ENCODE measurements around the gene ADSL. TPM values are rescaled to one million over a fixed set of nuclear protein-coding genes. Genes with fewer than 3 reads are reported as not detected.

ADSL gene
- total RNA-seq, 4 donors from 2014 or later, result 74.6 to 106 (median 85.8) TPM

- no peak for TF ChIP-seq CTCF (IDR thresholded peaks at IDR 0.05)
- no peak for ATAC-seq (ENCODE audit: low FRiP score)
Observed at GRCh38 chr22:40326905-40327735, 19.2 kb upstream of the ADSL start.

DNA sequence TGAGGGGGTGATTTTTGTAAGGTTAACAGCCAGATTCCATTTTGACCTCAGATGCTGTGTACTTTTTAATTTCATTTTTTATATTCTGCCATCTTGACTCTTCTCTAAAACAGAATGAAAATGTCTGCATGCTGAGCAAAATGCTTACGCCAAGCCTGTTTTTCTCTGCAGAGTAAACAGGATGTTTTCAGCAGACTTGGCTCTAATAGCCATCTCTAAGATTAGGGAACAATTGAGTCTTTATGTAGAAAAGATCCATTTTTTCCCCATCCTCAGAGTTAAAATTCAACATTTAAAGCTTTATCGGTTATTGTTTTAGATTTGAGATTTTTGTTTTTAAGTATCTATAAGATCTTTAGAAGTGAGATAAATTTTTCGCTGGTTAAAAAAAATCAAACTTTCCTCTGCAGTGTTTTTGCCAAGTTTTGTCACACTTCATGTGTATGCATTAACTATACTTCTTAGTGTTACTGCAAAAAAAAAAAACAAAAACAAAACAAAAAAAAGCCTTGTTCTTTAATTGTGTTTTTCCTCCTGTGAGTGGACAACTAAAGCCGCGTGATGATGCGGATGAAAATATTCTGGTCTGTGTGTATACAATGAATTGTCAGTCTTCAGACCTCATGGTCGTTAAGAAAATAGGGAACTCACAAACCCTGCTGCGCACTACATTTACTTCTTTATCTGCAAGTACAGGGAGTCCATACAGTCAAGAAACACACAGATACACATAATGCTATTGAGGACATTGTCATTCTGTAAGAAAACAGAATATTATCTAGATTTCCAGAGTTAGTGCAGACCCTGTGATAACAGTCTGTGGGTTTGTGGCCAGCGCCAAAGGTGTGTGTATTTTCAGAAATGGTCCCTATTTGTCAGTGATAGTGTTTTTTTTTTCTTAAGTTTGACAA is 17.5 kb upstream of the ADSL start:
- no peak for TF ChIP-seq CTCF (IDR thresholded peaks at IDR 0.05)
- DNase-seq (ENCODE audit: low spot score) (no peak), ATAC-seq (ENCODE audit: low FRiP score) (no peak)

More at GRCh38 chr22:40326905-40327735, 19.2 kb upstream of the ADSL start:
- DNase-seq (ENCODE audit: low spot score), result no peak

DNA sequence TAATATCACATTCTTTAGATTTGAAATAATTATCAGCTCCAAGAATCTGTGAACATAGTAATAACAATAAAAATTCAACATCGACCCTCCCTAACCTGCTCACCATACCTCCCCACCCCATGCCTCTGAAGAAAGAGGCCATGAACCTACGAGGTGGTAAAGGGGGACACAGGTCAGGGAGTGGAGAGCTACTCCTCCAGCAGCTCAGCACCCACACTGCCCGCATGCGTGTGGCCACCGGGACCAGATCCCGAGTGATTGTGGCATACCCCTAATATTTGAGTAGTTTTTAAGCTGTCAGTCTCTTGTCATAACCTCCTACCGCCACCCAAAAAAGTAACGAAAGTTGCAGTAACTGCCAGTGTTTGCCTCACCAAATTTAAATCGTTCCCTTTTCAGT is 16.8 kb upstream of the ADSL start:
- no peak for TF ChIP-seq CTCF (IDR thresholded peaks at IDR 0.05)

DNA sequence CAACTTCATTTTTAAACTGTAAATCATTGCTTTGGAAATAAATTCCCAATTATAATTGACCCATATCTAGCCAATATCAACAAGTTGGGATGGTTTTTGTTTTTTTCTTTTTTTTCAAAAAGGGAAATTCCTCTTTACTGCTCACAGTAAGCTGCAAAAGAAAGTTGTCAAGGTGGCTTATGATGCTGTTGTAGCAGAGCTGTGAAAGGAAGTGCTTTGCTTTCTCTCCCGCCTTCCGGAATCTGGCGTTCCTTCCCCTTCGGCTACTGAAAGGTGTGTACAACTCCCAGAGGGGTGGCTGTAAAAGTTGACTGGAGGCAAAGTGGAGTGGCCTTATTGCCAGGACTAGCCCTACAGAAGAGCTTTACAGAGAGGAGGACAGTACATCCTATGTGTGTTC is 16.2 kb upstream of the ADSL start:
- DNase-seq (ENCODE audit: low spot score) (no peak), ATAC-seq (ENCODE audit: low FRiP score) (no peak)
- TF ChIP-seq CTCF (IDR thresholded peaks at IDR 0.05), result no peak

More for the DNA sequence above, 16.8 kb upstream of the ADSL start:
- DNase-seq (ENCODE audit: low spot score) (no peak), ATAC-seq (ENCODE audit: low FRiP score) (no peak)

DNA sequence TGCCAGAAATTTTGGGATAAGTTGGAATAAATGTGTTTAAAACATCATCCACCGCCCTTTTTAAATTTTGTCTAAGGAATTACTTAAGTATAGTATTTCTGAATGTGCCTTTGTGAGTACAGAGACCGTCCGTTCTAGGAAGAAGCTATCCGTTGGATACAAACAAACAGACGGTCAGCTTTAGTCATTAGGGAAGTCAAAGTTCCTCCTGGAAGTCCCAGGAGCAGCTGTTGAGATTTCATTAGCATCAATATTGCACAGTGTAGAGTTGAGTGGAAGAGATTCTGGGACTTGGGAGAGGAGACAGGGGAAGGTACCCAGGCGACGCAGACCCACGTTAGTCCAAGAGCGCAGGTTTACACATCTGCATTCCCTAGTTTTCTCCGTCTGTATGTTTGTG is 15.7 kb upstream of the ADSL start:
- no peak for TF ChIP-seq CTCF (IDR thresholded peaks at IDR 0.05)
- DNase-seq (ENCODE audit: low spot score), result no peak
- ATAC-seq (ENCODE audit: low FRiP score), result no peak

DNA sequence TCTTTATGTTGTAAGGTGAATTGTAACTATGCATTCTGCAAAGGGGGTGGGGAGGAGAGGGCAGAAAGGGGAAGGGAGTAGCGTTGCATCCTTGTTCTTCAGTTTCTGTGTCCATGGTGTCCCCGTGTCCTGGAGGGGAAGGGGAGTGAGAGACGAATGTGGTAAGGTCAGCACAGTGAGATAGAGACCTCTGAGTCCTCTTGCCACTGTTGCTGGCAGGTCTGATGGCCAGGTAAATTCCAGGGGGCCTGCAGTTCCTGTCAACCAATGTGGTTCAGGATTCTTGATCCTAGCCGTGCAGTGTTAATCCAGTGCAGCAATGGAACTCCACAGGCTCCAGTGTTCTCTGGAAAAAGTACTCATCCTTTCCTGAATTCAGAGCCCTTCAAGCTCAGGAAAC is 14.6 kb upstream of the ADSL start:
- DNase-seq (ENCODE audit: low spot score), result no peak
- no peak for ATAC-seq (ENCODE audit: low FRiP score)
- no peak for TF ChIP-seq CTCF (IDR thresholded peaks at IDR 0.05)

Data from omental fat pad (tissue), 4 donors.